Right forelimb (tissue), 1 donor: ENCODE results near the gene GOLPH3.
A peak's percentile ranks its signal among the peaks of the same experiment; 100 is the strongest.
"Not testable (repeated sequence)": the region's sequence is repeated elsewhere in the genome, so short reads cannot be mapped to it uniquely, and the experiment has no call there.

Experiments
- DNase-seq: peaks from one replicate; pipeline ENCODE4 v3.0.0-alpha.2; 2018

The GOLPH3 gene

GRCh38 chr5:32174011-32174870 is at the start of gene GOLPH3:
GOLPH3 (minus strand) TSS chr5:32174319; CDS start chr5:32174034, 285 bp downstream.
- peak; percentile 97 for DNase-seq

GRCh38 chr5:32222723-32223470 is 48.8 kb upstream of the GOLPH3 start:
- no peak for DNase-seq

- DNase-seq = no peak
Observed at GRCh38 chr5:32217886-32218396, 43.8 kb upstream of the GOLPH3 start.

- DNase-seq = not testable (repeated sequence)
Observed at GRCh38 chr5:32214344-32214743, 40.2 kb upstream of the GOLPH3 start.

- no peak for DNase-seq
Observed at GRCh38 chr5:32210151-32210550, 36.0 kb upstream of the GOLPH3 start.

GRCh38 chr5:32208837-32209236 is 34.7 kb upstream of the GOLPH3 start:
- DNase-seq = not testable (repeated sequence)

GRCh38 chr5:32207355-32207634 is 33.2 kb upstream of the GOLPH3 start:
- DNase-seq = no peak

GRCh38 chr5:32206509-32207354 is 32.6 kb upstream of the GOLPH3 start:
- DNase-seq = no peak

GRCh38 chr5:32206053-32206452 is 31.9 kb upstream of the GOLPH3 start:
- no peak for DNase-seq

GRCh38 chr5:32202394-32202793 is 28.3 kb upstream of the GOLPH3 start:
- DNase-seq = no peak

- DNase-seq = no peak
Observed at GRCh38 chr5:32201122-32201753, 27.1 kb upstream of the GOLPH3 start.

- no peak for DNase-seq
Observed at GRCh38 chr5:32197032-32197431, 22.9 kb upstream of the GOLPH3 start.

GRCh38 chr5:32195265-32195664 is 21.1 kb upstream of the GOLPH3 start:
- no peak for DNase-seq

- DNase-seq = peak; percentile 77
Observed at GRCh38 chr5:32193591-32193990, 19.5 kb upstream of the GOLPH3 start.

- peak; percentile 79 for DNase-seq
Observed at GRCh38 chr5:32190095-32190494, 16.0 kb upstream of the GOLPH3 start.

- no peak for DNase-seq
Observed at GRCh38 chr5:32187675-32188074, 13.6 kb upstream of the GOLPH3 start.

- DNase-seq = no peak
Observed at GRCh38 chr5:32182463-32183063, 8.4 kb upstream of the GOLPH3 start.

GRCh38 chr5:32173267-32174010 is 680 bp downstream of the GOLPH3 start:
- peak; percentile 77 for DNase-seq

- DNase-seq = no peak
Observed at GRCh38 chr5:32172923-32173266, 1.2 kb downstream of the GOLPH3 start.

GRCh38 chr5:32172186-32172911 is 1.8 kb downstream of the GOLPH3 start:
- DNase-seq = not testable (repeated sequence)
